Measurements from ENCODE around the gene AP3S2.

AP3S2 gene

DNA sequence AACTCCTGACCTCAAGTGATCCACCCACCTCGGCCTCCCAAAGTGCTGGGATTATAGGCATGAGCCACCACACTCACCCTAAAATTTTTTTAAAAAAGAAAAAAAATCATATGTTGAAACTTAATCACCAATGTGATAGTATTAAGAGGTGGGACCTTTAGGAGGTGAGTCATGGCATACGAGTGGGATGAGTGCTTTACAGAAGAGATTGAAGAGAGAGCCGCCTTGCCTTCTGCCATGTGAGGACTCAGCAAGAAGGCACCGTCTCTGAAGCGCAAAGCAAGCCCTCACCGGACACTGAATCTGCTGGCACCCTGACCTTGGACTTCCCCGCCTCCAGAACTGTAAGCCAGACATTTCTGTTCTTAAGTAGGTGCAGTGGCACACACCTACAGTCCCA is 13.5 kb upstream of the AP3S2 start:
- Histone ChIP-seq H3K27ac (no peak overlapping the region), H3K9ac (no peak overlapping the region), H3K27me3 (ENCODE audit: insufficient read depth, low read depth) (no peaks in the 10 kb centered on the region), H3K4me1 (ENCODE audit: low read depth, poor library complexity, severe bottlenecking) (no peaks in the 10 kb centered on the region), H3K36me3 (ENCODE audit: insufficient read depth) (no peaks in the 10 kb centered on the region), H3K4me2 (no peak overlapping the region), H4K20me1 (ENCODE audit: insufficient read depth) (no peaks in the 10 kb centered on the region), H3K79me2 (ENCODE audit: insufficient read depth, low read depth) (no peaks in the 10 kb centered on the region), H3K4me3 (IDR thresholded peaks at IDR 0.05; ENCODE audit: insufficient read depth, low read depth, low read length) (no peak overlapping the region), H2AFZ (ENCODE audit: low read depth) (no peak overlapping the region)
- TF ChIP-seq, protein P1, sequence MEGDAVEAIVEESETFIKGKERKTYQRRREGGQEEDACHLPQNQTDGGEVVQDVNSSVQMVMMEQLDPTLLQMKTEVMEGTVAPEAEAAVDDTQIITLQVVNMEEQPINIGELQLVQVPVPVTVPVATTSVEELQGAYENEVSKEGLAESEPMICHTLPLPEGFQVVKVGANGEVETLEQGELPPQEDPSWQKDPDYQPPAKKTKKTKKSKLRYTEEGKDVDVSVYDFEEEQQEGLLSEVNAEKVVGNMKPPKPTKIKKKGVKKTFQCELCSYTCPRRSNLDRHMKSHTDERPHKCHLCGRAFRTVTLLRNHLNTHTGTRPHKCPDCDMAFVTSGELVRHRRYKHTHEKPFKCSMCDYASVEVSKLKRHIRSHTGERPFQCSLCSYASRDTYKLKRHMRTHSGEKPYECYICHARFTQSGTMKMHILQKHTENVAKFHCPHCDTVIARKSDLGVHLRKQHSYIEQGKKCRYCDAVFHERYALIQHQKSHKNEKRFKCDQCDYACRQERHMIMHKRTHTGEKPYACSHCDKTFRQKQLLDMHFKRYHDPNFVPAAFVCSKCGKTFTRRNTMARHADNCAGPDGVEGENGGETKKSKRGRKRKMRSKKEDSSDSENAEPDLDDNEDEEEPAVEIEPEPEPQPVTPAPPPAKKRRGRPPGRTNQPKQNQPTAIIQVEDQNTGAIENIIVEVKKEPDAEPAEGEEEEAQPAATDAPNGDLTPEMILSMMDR (conservative IDR thresholded peaks at IDR 0.05; ENCODE audit: low read depth, low read length), result no peak

DNA sequence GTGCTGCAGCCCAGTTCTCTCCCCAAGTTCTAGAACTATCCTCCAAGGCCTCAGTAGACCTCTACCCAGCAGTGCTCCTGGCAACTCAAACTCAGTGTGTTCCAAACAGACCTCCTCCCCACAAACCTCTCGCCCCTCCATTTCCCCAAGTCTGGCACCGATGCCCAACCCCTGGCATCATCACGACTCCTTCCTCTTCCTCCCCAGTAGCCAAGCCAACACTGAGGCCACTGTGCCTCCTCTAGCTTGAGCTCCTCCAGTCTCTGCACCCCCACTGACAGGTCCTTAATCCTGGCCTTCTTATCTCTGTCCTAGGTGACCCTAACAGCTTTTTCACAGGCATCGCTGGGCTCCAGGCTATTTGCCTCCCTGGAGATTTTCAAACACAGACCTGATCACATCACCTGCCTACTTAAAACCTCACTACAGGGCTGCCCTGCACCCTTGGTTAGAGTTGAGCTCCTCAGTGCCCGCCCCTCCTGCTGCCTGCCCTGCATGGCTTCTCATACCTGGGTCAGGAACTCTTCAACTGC is 12.1 kb upstream of the AP3S2 start:
- no peaks in the 10 kb centered on the region for H3K79me2 ChIP-seq (ENCODE audit: insufficient read depth, low read depth)
- no peaks in the 10 kb centered on the region for H3K4me1 ChIP-seq (ENCODE audit: low read depth, poor library complexity, severe bottlenecking)
- TF ChIP-seq, protein P1 (conservative IDR thresholded peaks at IDR 0.05; ENCODE audit: low read depth, low read length), result no peak

DNA sequence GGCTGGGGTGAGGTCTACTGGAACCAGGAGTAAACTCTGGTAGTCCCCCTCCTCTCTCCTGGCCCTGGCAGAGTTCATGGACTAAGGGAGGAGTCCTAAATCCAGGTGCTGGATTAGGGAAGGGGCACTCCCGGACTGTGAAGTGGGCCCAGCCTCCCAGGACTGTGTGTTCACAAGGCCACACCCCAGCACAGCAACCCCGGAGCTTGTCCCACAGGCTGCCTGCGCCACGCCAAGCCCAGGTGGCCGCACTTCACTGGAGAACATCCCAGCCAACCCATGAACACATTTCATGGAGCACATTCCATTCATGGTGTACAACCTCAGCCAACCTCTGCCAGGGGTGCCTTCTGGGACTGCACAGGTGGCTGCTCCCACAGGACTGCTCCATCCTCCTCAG is 10.7 kb upstream of the AP3S2 start:
- H3K4me1 ChIP-seq (ENCODE audit: low read depth, poor library complexity, severe bottlenecking), result no peaks in the 10 kb centered on the region
- H2AFZ ChIP-seq (ENCODE audit: low read depth), result no peak overlapping the region
- no peaks in the 10 kb centered on the region for H3K27me3 ChIP-seq (ENCODE audit: insufficient read depth, low read depth)
- TF ChIP-seq, protein P1 (conservative IDR thresholded peaks at IDR 0.05; ENCODE audit: low read depth, low read length), result no peak
- no peak overlapping the region for H3K9ac ChIP-seq
- H3K4me2 ChIP-seq, result no peak overlapping the region
- H3K4me3 ChIP-seq (IDR thresholded peaks at IDR 0.05; ENCODE audit: insufficient read depth, low read depth, low read length), result no peak overlapping the region
- no peaks in the 10 kb centered on the region for H3K79me2 ChIP-seq (ENCODE audit: insufficient read depth, low read depth)
- H3K27ac ChIP-seq, result no peak overlapping the region
- H4K20me1 ChIP-seq (ENCODE audit: insufficient read depth), result no peaks in the 10 kb centered on the region
- H3K36me3 ChIP-seq (ENCODE audit: insufficient read depth), result no peaks in the 10 kb centered on the region

More for the DNA sequence above, 12.1 kb upstream of the AP3S2 start:
- H3K9ac ChIP-seq, result no peak overlapping the region
- no peak overlapping the region for H3K4me2 ChIP-seq
- H3K36me3 ChIP-seq (ENCODE audit: insufficient read depth), result no peaks in the 10 kb centered on the region
- H4K20me1 ChIP-seq (ENCODE audit: insufficient read depth), result no peaks in the 10 kb centered on the region
- H3K4me3 ChIP-seq (IDR thresholded peaks at IDR 0.05; ENCODE audit: insufficient read depth, low read depth, low read length), result no peak overlapping the region
- no peaks in the 10 kb centered on the region for H3K27me3 ChIP-seq (ENCODE audit: insufficient read depth, low read depth)
- H3K27ac ChIP-seq, result no peak overlapping the region
- H2AFZ ChIP-seq (ENCODE audit: low read depth), result no peak overlapping the region

DNA sequence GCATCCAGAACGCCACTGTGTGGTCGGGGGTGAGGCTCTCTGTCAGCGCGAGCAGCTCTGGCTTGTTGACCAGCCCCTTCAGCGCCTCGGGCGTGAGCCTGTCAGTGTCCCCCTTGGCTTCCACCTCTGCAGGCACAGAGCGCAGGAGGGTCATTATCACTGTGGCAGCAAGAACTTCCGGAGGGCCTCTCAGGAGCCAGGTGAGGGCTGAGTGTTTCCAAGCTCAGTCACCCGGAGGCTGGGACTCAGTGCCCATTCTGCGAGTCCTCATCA is 10.0 kb upstream of the AP3S2 start:
- no peak overlapping the region for H2AFZ ChIP-seq (ENCODE audit: low read depth)
- H3K4me3 ChIP-seq (IDR thresholded peaks at IDR 0.05; ENCODE audit: insufficient read depth, low read depth, low read length), result no peak overlapping the region
- H3K27ac ChIP-seq, result no peak overlapping the region
- H3K4me1 ChIP-seq (ENCODE audit: low read depth, poor library complexity, severe bottlenecking), result peaks cover 2% of the 10 kb centered on the region
- H4K20me1 ChIP-seq (ENCODE audit: insufficient read depth), result no peaks in the 10 kb centered on the region
- no peaks in the 10 kb centered on the region for H3K36me3 ChIP-seq (ENCODE audit: insufficient read depth)
- H3K27me3 ChIP-seq (ENCODE audit: insufficient read depth, low read depth), result no peaks in the 10 kb centered on the region
- no peak overlapping the region for H3K9ac ChIP-seq
- H3K79me2 ChIP-seq (ENCODE audit: insufficient read depth, low read depth), result no peaks in the 10 kb centered on the region
- H3K4me2 ChIP-seq, result no peak overlapping the region
- TF ChIP-seq, protein P1 (conservative IDR thresholded peaks at IDR 0.05; ENCODE audit: low read depth, low read length), result no peak
